ENCODE results near the gene RPS21. TPM values are rescaled to one million over a fixed set of nuclear protein-coding genes. Genes with fewer than 3 reads are reported as not detected.

Gene RPS21
- polyA plus RNA-seq, 1 donor from 2014 or later: 1,633 TPM

GRCh38 chr20:62349556-62350097 is 37.3 kb upstream of the RPS21 start:
- Histone ChIP-seq H3F3A (ENCODE audit: insufficient read depth, low read length, poor library complexity, severe bottlenecking) (no peaks in the 10 kb centered on the region), H4K20me1 (ENCODE audit: insufficient read depth) (no peaks in the 10 kb centered on the region), H3K4me2 (ENCODE audit: low read length) (no peak overlapping the region), H3K79me2 (replicated peaks; ENCODE audit: insufficient read depth, low read length) (no peaks in the 10 kb centered on the region), H3K9me3 (ENCODE audit: low read length) (no peaks in the 10 kb centered on the region), H3K9me2 (ENCODE audit: insufficient read depth, low read length) (no peaks in the 10 kb centered on the region), H2AFZ (ENCODE audit: low read depth, low read length) (no peak overlapping the region), H3K27ac (ENCODE audit: low read length) (no peak overlapping the region), H3K36me3 (ENCODE audit: insufficient read depth, low read length) (no peaks in the 10 kb centered on the region), H3K9ac (ENCODE audit: low read length) (no peak overlapping the region), H3K27me3 (ENCODE audit: insufficient read depth, low read depth, low read length) (no peaks in the 10 kb centered on the region), H3K4me3 (ENCODE audit: low read length) (no peak overlapping the region)
- no peak for TF ChIP-seq POLR2AphosphoS5 (IDR thresholded peaks at IDR 0.05)
- no peak for TF ChIP-seq EP300 (conservative IDR thresholded peaks at IDR 0.05; ENCODE audit: poor library complexity, severe bottlenecking)
- no peak for TF ChIP-seq MXI1 (conservative IDR thresholded peaks at IDR 0.05; ENCODE audit: poor library complexity, severe bottlenecking)
- no peak for TF ChIP-seq RAD21 (conservative IDR thresholded peaks at IDR 0.05)
- TF ChIP-seq TAF1 (IDR thresholded peaks at IDR 0.05; ENCODE audit: low read depth): no peak
- TF ChIP-seq, protein P1, sequence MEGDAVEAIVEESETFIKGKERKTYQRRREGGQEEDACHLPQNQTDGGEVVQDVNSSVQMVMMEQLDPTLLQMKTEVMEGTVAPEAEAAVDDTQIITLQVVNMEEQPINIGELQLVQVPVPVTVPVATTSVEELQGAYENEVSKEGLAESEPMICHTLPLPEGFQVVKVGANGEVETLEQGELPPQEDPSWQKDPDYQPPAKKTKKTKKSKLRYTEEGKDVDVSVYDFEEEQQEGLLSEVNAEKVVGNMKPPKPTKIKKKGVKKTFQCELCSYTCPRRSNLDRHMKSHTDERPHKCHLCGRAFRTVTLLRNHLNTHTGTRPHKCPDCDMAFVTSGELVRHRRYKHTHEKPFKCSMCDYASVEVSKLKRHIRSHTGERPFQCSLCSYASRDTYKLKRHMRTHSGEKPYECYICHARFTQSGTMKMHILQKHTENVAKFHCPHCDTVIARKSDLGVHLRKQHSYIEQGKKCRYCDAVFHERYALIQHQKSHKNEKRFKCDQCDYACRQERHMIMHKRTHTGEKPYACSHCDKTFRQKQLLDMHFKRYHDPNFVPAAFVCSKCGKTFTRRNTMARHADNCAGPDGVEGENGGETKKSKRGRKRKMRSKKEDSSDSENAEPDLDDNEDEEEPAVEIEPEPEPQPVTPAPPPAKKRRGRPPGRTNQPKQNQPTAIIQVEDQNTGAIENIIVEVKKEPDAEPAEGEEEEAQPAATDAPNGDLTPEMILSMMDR (IDR thresholded peaks at IDR 0.05; ENCODE audit: poor library complexity, severe bottlenecking): no peak
- TF ChIP-seq SMC3 (conservative IDR thresholded peaks at IDR 0.05; ENCODE audit: poor library complexity): no peak
- TF ChIP-seq, protein P2, sequence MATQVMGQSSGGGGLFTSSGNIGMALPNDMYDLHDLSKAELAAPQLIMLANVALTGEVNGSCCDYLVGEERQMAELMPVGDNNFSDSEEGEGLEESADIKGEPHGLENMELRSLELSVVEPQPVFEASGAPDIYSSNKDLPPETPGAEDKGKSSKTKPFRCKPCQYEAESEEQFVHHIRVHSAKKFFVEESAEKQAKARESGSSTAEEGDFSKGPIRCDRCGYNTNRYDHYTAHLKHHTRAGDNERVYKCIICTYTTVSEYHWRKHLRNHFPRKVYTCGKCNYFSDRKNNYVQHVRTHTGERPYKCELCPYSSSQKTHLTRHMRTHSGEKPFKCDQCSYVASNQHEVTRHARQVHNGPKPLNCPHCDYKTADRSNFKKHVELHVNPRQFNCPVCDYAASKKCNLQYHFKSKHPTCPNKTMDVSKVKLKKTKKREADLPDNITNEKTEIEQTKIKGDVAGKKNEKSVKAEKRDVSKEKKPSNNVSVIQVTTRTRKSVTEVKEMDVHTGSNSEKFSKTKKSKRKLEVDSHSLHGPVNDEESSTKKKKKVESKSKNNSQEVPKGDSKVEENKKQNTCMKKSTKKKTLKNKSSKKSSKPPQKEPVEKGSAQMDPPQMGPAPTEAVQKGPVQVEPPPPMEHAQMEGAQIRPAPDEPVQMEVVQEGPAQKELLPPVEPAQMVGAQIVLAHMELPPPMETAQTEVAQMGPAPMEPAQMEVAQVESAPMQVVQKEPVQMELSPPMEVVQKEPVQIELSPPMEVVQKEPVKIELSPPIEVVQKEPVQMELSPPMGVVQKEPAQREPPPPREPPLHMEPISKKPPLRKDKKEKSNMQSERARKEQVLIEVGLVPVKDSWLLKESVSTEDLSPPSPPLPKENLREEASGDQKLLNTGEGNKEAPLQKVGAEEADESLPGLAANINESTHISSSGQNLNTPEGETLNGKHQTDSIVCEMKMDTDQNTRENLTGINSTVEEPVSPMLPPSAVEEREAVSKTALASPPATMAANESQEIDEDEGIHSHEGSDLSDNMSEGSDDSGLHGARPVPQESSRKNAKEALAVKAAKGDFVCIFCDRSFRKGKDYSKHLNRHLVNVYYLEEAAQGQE (IDR thresholded peaks at IDR 0.05; ENCODE audit: borderline replicate concordance): no peak
- no peak for TF ChIP-seq EZH2 (IDR thresholded peaks at IDR 0.05; ENCODE audit: borderline replicate concordance, insufficient read depth, low read length, poor library complexity, severe bottlenecking)

DNA sequence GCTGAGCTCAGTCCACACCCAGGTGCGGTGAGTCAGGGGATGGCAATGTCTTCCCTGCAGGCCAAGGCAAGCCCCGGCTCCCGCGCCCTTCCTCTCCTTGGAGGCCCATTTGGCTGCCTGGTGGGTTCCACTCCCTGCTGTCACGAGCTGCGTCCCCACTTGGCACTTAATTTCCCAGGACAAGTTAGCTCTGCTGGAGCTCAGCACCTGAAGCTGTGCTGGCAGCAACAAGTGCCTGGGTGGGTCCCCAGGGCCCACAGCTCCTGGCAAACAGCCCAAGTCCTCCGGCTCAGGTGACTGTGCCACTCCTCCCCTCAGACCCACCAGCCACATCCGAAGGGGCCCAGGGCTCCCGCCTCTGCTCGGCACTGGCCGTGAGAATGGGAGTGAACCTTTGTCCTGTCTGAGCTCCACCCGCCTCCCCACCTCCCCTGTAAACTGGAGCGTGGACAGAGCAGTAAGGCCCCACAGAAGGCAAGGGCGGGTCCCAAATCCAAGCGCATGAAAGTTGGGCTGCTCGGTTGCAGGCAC is 36.7 kb upstream of the RPS21 start:
- Histone ChIP-seq H3K9ac (ENCODE audit: low read length) (no peak overlapping the region), H3F3A (ENCODE audit: insufficient read depth, low read length, poor library complexity, severe bottlenecking) (no peaks in the 10 kb centered on the region), H3K36me3 (ENCODE audit: insufficient read depth, low read length) (no peaks in the 10 kb centered on the region), H3K79me2 (replicated peaks; ENCODE audit: insufficient read depth, low read length) (no peaks in the 10 kb centered on the region), H3K27me3 (ENCODE audit: insufficient read depth, low read depth, low read length) (no peaks in the 10 kb centered on the region), H3K4me2 (ENCODE audit: low read length) (no peak overlapping the region), H3K9me3 (ENCODE audit: low read length) (no peaks in the 10 kb centered on the region), H3K27ac (ENCODE audit: low read length) (no peak overlapping the region), H3K4me3 (ENCODE audit: low read length) (no peak overlapping the region), H4K20me1 (ENCODE audit: insufficient read depth) (no peaks in the 10 kb centered on the region), H3K9me2 (ENCODE audit: insufficient read depth, low read length) (no peaks in the 10 kb centered on the region), H2AFZ (ENCODE audit: low read depth, low read length) (no peak overlapping the region)
- TF ChIP-seq EZH2 (IDR thresholded peaks at IDR 0.05; ENCODE audit: borderline replicate concordance, insufficient read depth, low read length, poor library complexity, severe bottlenecking): no peak
- TF ChIP-seq, protein P2 (IDR thresholded peaks at IDR 0.05; ENCODE audit: borderline replicate concordance): no peak
- TF ChIP-seq EP300 (conservative IDR thresholded peaks at IDR 0.05; ENCODE audit: poor library complexity, severe bottlenecking): no peak
- no peak for TF ChIP-seq MXI1 (conservative IDR thresholded peaks at IDR 0.05; ENCODE audit: poor library complexity, severe bottlenecking)
- no peak for TF ChIP-seq SMC3 (conservative IDR thresholded peaks at IDR 0.05; ENCODE audit: poor library complexity)
- TF ChIP-seq, protein P1 (IDR thresholded peaks at IDR 0.05; ENCODE audit: poor library complexity, severe bottlenecking): no peak
- no peak for TF ChIP-seq TAF1 (IDR thresholded peaks at IDR 0.05; ENCODE audit: low read depth)

Data from neural cell (in vitro differentiated cells).